WERI-Rb-1 (cell line): ENCODE results near the gene KLHL29.

Source experiments
- DNase-seq: peaks from one replicate; pipeline ENCODE4 v3.0.0-alpha.2; 2020
- H3K27ac ChIP-seq: fragments of 250-450 bp; sonication (Bioruptor Pico); 2 replicates; pipeline ENCODE4 v1.5.1; 2020; ENCODE audit warnings: mild to moderate bottlenecking, moderate library complexity
- H3K27me3 ChIP-seq: fragments of 250-450 bp; sonication (Bioruptor Pico); 2 replicates; pipeline ENCODE4 v1.5.1; 2021; ENCODE audit warnings: mild to moderate bottlenecking, low read depth, moderate library complexity; ENCODE audit not compliant: insufficient read depth, severe bottlenecking
- H3K36me3 ChIP-seq: fragments of 250-450 bp; sonication (Bioruptor Pico); 2 replicates; pipeline ENCODE4 v1.5.1; 2020; ENCODE audit warnings: mild to moderate bottlenecking, moderate library complexity
- H3K4me3 ChIP-seq: 2 replicates; pipeline ENCODE4 v1.5.1; 2011; ENCODE audit warnings: low read depth, mild to moderate bottlenecking, control low read depth, low read length
- H3K9me3 ChIP-seq: fragments of 250-450 bp; sonication (Bioruptor Pico); 2 replicates; pipeline ENCODE4 v1.5.1; 2021; ENCODE audit warnings: mild to moderate bottlenecking, moderate library complexity; ENCODE audit not compliant: severe bottlenecking
- TF ChIP-seq, protein P1 (sequence below): IDR thresholded peaks from 2 replicates; pipeline ENCODE4 v1.5.1; 2011; ENCODE audit warnings: low read depth, mild to moderate bottlenecking, control low read depth, inconsistent platforms, low read length

KLHL29 gene

DNA sequence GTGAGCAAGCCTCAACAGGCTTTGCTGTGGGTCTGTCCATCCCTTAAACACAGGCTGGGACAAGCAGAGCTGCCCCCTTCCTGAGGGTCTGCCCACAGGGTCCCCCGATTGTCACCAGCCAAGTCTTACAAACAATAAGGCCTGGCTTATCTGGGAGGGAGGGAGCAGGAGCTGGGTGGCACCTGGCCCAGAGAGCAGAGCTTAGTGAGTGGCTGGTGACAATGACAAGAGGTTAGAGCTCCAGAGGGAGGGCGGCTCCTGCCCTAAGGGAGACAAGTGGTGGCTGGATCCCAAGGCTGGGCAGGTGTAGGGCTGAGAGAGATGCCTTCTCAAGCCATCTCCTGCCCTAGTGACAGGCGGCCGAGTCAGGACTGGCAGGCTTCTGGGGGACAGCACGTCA lies 125.5 kb downstream of the KLHL29 start:
- Histone ChIP-seq H3K9me3 (no peaks in the 10 kb centered on the region), H3K4me3 (peak overlapping the region; percentile 11), H3K36me3 (no peaks in the 10 kb centered on the region), H3K27ac (peak overlapping the region; percentile 96), H3K27me3 (no peaks in the 10 kb centered on the region)
- TF ChIP-seq, protein P1, sequence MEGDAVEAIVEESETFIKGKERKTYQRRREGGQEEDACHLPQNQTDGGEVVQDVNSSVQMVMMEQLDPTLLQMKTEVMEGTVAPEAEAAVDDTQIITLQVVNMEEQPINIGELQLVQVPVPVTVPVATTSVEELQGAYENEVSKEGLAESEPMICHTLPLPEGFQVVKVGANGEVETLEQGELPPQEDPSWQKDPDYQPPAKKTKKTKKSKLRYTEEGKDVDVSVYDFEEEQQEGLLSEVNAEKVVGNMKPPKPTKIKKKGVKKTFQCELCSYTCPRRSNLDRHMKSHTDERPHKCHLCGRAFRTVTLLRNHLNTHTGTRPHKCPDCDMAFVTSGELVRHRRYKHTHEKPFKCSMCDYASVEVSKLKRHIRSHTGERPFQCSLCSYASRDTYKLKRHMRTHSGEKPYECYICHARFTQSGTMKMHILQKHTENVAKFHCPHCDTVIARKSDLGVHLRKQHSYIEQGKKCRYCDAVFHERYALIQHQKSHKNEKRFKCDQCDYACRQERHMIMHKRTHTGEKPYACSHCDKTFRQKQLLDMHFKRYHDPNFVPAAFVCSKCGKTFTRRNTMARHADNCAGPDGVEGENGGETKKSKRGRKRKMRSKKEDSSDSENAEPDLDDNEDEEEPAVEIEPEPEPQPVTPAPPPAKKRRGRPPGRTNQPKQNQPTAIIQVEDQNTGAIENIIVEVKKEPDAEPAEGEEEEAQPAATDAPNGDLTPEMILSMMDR, result no peak
- peak; percentile 86 for DNase-seq

DNA sequence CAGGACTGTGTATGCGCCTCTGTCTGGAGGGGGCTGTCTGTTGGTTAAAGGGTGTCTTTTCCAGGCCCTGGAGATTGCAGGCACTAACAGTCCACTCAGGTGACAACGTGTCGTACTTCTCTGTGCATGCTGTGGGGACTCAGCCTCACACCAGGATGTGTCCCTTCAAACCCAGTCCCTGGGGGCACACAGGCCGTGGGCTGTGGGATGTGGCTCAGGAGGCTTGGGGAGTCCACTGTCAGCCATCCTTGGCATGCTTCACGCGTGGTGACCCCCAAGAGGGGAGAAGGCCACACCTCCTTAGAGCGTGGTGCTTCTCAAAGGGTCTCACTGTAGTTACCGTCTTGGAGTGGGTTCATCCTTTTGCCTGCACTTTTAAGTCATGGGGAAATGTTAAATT lies 127.8 kb downstream of the KLHL29 start:
- peak overlapping the region; percentile 96 for H3K27ac ChIP-seq

DNA sequence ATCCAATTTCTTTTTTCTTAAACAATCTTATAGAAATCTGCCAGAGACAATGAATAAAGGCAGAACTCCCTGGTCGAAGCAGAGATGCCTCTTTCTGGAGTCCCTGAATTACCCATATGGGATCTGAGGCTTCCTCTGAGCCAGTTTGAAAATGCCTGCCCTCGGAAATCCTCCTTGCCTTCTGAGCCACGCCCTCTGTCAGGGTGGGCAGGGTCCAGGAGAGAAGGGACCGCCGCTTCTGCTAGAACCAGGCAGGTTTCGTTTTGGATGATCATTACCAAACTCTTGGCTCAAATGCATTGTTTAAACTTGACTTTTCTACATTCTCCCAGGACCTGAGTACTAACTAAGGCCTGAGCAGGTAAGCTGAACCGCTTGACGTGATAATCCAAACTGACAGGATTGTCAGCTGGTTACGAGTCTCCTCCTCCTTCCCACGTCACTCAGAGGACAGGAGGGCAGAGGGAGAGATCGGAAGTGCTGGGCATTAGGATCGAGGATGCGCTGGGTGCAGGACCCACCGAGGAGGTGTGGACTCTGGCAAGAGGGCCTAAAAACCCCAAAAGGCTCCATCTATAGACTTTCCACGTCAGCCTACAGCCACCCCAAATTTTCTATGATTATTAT lies 128.4 kb downstream of the KLHL29 start:
- Histone ChIP-seq H3K27me3 (no peaks in the 10 kb centered on the region), H3K4me3 (peak overlapping the region; percentile 25), H3K36me3 (no peaks in the 10 kb centered on the region), H3K27ac (peak overlapping the region; percentile 96), H3K9me3 (no peaks in the 10 kb centered on the region)
- TF ChIP-seq, protein P1, result no peak
- peak; percentile 86 for DNase-seq

More for the DNA sequence above, 127.8 kb downstream of the KLHL29 start:
- Histone ChIP-seq H3K9me3 (no peaks in the 10 kb centered on the region), H3K36me3 (no peaks in the 10 kb centered on the region), H3K27me3 (no peaks in the 10 kb centered on the region), H3K4me3 (no peak overlapping the region)
- TF ChIP-seq, protein P1, result no peak
- no peak for DNase-seq

DNA sequence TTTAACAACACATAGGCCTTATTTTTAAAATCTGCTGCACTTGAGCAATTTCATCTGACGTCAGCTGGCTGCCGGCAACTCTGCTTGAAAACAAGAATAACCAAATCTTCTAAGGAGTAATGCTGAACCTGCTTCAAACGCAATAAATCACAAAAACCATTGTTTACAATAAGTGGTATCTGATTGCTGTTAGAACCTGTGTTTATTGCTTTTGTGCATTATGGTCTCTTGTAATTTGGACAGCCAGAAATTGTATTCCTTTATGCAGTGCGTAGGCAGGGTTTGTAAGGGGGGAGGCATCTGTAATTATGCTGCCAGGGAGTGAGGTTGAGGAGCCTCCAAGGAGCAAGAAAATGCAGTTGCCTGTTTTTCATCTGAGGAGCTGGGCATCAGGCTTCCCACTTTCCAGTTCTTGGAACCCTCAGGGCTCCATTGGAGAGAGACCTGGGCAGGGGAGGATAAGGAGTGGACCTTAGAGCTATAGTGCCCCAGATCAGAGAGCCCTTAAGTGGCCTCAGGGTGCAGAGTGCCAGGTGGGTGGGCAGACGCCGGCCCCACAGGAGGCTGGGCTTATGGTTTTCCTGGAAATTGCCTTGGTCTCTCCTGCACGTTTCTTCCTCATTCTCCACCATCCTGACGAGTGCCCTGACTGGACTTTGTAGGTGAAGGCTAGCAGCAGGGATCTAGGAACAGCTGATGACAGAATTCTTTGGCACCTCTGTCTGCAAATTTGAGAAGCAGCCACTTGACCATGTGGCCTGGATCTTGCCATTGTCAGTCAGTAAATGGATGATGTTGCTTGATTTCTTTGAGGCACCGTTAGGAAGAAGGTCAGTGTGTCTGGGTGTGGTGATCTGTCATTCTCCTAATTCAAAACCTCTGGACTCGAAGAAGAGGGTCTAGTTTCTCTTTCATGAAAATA lies 129.2 kb downstream of the KLHL29 start:
- Histone ChIP-seq H3K9me3 (no peaks in the 10 kb centered on the region), H3K4me3 (peak overlapping the region; percentile 25; the same call in 1 of the 2 replicates), H3K27me3 (no peaks in the 10 kb centered on the region), H3K36me3 (no peaks in the 10 kb centered on the region), H3K27ac (no peak overlapping the region)
- no peak for DNase-seq
- TF ChIP-seq, protein P1, result no peak

DNA sequence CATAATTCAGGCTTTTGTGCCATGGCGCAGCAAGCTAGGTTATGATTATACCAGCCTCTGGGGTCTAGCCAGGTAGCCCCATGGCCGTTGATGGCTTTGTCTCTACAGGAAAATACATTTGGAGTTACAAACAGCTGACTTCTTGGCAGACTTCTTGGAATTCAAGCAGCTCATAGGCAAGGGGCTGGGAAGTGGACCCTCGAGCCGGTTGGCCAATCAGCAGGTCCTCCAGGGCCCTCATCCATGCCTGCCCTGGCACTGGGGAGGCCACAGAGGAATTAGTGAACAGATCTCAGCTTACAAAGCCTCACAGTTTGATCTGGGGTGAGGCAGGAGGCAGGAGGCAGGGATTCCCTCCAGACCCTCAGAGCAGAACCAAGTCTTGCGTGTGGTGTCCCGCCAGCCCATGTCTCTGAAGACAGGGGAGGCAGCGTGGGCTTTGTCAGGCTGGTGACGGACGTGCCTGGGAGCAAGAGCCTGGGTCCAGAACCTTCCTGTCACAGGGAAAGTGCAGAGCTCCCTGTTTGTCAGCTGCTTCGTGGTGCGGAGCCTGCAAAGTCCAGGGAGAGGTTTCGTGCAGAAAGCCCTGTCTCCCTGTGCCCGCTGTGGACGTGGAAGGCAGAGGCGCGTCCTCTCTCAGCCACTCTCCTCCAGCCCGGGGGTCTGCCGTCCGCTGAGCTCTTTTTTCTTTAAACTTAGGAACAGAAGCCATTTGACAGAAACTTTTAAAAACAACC lies 131.7 kb downstream of the KLHL29 start:
- Histone ChIP-seq H3K27ac (0 out of 2 replicates have a peak overlapping the region, but pooled peaks have one; percentile 11), H3K4me3 (no peak overlapping the region), H3K27me3 (no peaks in the 10 kb centered on the region), H3K36me3 (no peaks in the 10 kb centered on the region), H3K9me3 (no peaks in the 10 kb centered on the region)
- TF ChIP-seq, protein P1, result no peak
- peak; percentile 45 for DNase-seq
